ENCODE results near the gene POU2AF1. TPM values are rescaled to one million over a fixed set of nuclear protein-coding genes. Genes with fewer than 3 reads are reported as not detected.

Gene POU2AF1
- total and polyA plus RNA-seq, 2 of the 8 experiments (the other 6 are each of a cell fraction or from before 2014, with no cell fraction given): not detected

GRCh38 chr11:111347002-111347722, 31.9 kb downstream of the POU2AF1 start (continued):
- no peak for TF ChIP-seq CHD7 (IDR thresholded peaks at IDR 0.05; ENCODE audit: insufficient replicate concordance, low read length)
- TF ChIP-seq GABPA (IDR thresholded peaks at IDR 0.05; ENCODE audit: borderline replicate concordance, insufficient read depth, low read length): no peak
- no peak for TF ChIP-seq SP4 (IDR thresholded peaks at IDR 0.05; ENCODE audit: low read length)
- no peak for TF ChIP-seq HDAC2 (IDR thresholded peaks at IDR 0.05; ENCODE audit: borderline replicate concordance in 1 of 2, low read depth in 2 of 2, low read length in 2 of 2)
- no peak for TF ChIP-seq ATF3 (IDR thresholded peaks at IDR 0.05; ENCODE audit: insufficient read depth, low read depth, low read length)
- TF ChIP-seq SIRT6 (IDR thresholded peaks at IDR 0.05; ENCODE audit: low read length): no peak

Data from H1 (cell line).